Activated CD8-positive, alpha-beta memory T cell treated with anti-CD3 and anti-CD28 coated beads for 1 hour (primary cell): Measurements from ENCODE around the gene KCMF1.

Experiments used
- DNase-seq, 2 donors: peaks; one replicate each; pipeline ENCODE4 v3.0.0-alpha.2; 2020; ENCODE audit warnings: low read depth in 1 of 2; ENCODE audit errors: extremely low read depth in 1 of 2

Gene KCMF1

DNA sequence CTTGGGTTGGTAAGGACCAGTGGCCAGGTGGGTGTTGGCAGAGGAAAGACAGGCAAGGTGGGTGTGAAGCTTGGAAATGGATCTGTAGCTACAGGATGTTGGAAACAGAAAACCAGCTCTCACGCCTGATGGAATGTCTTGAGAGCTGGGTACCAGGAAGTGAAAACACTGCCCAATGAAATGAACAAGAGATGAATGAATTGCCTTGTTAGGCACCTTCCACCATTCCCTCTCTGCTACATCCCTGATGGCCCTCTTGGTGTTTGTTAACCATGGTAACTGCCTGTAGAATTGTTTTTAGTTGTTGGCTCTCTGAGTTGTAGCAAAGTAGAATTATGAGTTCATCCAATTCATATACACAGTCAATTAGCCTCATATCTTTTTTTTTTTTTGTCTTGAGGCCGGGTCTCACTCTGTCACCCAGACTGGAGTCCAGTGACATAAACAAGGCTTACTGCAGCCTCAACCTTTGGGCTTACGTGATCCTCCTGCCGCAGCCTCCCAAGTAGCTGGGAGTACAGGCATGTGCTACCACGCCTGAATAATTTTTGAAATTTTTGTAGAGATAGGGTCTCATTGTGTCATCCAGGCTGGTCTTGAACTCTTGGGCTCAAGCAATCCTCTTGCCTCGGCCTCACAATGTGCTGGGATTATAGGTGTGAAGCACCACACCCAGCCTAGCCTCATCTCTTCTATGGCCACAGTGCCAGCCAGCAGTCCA, 9.5 kb downstream of the KCMF1 start:
- DNase-seq = no peak

DNA sequence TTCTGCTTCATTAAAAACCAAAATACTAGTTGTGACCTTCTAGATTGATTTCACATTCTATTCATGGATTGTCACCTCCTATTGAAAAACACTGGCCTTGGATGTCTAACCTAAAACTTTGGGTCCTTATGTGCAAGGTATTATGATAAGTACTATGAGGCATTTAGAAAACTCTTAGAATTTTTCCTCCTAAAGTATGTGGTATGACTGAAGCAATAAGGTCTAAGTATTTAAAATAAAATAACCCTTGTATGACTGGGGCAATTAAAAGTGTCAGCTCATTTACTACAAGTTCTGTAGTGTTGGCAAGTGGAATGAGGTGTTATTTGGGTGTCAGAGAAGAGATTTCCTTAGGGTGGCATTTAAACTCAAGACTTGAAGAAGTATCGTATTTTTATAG, 15.1 kb downstream of the KCMF1 start:
- no peak for DNase-seq

DNA sequence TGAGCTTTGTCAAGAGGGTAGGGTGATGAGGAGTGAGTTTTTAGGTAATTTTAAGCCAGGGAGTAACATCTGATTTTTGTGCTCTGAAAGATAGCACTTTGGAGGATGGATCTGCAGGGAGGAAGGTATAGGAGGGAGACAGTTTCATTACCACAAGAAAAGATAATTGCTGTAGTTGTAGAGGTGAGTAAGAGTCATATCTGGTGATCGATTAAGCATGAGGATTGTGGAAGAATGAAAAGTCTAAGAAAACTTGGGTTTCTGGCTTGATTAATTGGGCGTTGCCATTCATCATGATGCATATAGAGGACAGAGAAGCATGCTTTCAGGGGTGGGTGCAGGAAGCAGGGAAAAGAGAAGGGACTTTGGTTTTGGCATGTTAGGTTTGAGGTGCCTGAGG, 18.5 kb downstream of the KCMF1 start:
- DNase-seq = no peak

DNA sequence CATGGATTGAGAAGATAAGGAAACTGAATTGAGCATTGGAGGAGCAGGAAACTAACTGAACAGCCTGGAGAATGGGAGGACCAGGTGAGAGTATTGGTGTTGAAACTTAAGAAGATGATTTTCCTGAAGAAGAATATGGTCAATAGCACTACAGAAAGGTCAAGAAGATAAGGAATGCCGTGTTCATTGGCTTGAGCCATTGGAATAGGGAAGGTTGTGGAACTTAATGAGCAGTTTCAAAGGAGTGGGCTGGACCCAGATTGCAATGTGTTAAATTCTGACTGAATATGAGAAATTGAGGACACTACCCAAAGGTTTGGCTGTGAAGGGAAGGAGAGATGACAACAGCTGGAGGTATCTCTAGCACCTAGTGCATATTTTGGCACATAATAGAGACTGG, 19.0 kb downstream of the KCMF1 start:
- DNase-seq = no peak

DNA sequence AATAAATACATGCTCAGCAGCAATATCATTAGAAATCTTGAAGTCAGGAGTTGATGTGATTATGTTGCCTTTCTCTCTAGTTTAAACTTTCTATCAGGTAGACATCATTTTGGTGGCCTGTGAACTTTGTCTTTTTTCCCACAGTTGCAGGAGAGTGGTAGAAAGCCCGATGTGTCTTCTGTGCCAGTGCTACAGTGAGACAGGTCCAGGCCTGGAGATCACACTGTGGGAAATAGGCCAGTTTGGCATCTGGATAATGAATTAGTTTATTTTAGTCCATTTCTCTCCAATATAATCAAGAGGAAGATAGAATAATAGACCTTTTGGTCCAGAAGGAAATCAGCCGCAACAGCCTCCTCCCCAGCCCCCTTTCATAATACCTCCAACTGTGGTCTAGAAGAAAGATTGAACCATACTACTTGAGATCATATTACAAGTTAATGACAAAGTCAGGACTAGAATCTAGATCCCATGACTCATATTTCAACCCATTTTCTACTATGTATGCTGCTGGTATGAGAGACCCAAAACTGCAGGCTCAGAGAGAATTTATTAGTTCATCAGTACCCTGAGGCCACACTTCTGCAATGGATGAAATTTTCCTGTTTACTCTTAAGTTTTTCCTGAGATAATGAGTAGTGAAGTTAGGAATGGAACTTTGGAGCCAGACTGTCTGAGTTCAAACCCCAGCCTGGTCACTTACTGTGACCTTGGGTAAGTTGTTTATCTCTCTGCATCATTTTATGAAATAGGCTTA, 20.6 kb downstream of the KCMF1 start:
- no peak for DNase-seq

DNA sequence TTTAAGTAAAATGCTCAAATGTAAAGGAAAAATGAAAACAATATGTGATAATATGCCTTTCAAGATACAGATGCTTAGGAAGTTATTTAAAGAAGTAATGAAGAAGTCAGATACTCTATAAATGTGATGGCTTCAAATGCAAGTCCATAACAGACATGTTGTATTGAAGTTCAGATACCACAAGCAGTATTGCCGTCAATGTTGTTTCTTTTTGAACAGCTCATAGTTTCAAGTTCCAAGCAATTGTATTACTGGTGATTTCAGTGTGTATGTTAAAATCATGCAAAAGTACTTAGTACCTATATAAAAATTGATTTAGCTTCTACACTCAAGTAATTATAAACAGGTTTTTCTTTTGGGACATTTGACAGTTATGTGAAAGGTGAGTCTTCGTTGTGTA, 24.9 kb downstream of the KCMF1 start:
- no peak for DNase-seq

DNA sequence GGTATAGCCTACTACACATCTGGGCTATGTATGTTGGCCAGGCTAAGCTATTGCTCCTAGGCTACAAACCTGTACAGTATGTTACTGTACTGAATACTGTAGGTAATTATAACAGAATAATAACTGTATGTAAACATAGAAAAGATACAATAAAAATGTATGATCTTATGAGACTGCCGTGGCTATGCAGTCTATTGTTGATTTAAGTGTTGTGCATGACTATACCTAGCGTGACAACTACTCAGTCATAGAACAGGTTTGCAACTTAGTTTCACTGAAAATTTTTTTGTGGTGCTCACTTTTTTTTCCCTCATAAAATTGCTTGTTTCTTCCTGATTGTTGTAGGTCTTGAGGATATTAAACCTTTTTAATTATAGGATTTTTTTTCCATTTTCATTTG, 25.9 kb downstream of the KCMF1 start:
- DNase-seq = no peak

DNA sequence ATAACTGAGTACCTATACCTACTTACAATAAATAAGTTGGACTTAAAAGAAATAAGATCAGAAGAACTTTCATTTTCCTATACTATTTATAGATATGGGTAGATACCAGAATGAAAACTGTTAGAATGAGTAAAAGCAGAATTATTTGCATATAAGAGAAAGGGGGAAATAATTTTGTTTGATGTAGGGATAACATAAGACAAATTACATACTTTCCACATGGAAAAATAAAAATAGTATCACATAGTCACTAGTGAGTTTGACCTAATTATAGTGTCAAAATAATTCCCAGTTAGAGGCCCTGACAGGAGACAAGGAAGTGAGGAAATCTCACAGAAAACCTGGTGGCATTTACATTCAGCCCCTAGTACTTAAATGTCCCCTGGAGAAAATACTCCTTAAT, 28.6 kb downstream of the KCMF1 start:
- no peak for DNase-seq

DNA sequence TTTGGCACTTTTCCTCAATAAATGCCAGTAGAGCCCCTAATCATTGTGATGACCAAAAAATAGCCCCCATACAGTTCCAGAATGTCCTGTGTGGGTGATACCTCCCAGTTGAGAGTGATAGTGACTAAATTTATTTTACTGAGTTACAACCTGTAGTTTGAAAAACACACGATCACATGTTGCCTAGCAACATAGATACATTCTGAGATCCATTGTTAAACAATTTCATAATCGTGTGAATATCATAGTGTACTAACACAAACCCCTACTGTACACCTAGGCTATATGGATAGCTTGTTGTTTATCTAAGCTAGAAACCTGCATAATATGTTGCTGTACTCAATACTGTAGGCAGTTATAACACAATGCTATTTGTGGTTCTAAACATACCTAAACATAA, 30.6 kb downstream of the KCMF1 start:
- DNase-seq = no peak

DNA sequence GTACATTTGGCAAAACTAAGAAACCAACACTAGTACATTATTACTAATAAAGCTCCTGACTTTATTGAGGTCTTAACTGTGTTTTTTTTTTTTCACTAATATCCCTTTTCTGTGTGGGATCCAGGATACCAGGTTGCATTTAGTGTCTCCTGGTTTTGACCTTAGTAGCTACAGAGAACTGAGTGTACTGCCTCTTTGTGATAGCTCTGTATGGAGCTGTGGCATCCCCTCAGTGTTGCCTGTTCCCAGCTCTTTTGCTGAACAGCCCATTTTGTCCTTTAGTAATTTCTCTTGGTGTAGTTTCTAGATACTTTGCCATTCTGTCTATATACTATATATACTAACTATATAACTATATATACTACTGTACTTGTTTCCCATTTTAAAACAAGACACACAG, 31.6 kb downstream of the KCMF1 start:
- DNase-seq = no peak

DNA sequence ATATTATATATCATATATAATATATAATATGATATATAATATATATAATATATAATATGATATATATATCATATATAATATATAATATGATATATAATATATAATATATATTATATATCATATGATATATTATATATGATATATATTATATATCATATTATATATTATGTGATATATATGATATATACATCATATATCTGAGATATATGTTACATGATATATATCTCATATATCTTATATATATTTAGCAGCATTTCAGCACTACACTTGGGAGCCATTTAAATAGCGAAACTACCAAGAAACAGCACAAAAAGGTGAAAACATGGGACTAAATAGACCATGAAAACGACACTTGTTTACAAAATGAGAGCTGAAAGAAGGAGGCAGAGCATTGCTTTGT, 37.3 kb downstream of the KCMF1 start:
- no peak for DNase-seq

DNA sequence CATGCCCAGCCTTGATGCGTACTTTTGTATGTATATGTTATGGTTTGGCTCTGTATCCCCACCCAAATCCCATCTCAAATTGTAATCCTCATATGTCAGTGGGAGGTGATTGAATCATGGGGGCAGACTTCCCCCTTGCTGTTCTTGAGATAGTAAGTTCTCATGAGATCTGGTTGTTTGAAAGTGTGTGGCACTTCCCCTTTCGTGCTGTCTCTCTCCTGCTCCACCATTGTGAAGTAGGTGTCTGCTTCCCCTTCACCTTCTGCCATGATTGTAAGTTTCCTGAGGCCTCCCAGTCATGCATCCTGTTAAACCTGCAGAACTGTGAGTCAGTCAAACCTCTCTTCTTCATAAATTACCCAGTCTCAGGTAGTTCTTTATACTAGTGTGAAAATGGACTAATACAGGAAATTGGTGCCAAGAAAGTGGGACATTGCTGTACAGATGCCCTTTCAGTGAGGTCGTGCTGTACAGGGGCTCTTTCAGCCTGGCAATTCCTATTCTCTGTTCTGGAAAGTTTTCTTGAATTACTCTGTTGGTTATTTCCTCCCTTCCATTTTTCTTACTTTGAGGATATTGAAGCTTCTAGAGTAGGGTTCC, 38.2 kb downstream of the KCMF1 start:
- no peak for DNase-seq

DNA sequence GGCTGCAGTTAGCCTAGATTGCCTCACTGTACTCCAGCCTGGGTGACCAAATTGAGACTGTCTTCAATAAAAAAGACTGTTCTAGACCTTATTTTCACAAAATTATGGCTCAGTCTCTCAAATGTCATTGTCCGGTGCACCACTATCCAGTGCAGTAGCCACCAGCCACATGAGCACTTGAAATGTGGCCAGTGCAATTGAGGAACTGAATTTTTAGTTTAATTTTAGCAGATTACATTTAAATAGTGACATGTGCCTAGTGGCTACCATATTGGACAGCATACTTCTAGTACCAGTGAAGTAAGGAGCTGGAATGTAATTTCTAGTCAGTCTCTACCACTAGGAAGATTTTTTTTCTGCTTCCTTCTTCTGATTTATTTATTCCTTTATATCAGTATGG, 39.4 kb downstream of the KCMF1 start:
- no peak for DNase-seq

DNA sequence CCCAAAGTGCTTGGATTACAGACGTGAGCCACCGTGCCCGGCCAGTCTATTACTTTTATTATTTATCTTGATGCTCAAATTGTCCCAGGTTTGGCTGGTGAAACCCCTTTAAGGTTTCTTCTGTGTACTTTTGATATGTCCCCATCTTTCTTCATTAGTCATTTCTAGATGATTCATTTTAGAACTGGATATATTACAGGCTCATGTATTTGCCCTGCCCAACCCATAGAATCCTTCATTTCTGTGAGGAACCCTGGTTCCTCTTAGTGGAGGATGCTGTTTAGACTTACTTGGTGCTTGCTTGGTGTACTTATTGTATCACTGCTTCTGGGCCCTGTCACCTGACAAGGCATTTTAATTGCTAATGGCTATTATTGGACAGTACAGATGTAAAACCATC, 40.1 kb downstream of the KCMF1 start:
- DNase-seq = no peak

DNA sequence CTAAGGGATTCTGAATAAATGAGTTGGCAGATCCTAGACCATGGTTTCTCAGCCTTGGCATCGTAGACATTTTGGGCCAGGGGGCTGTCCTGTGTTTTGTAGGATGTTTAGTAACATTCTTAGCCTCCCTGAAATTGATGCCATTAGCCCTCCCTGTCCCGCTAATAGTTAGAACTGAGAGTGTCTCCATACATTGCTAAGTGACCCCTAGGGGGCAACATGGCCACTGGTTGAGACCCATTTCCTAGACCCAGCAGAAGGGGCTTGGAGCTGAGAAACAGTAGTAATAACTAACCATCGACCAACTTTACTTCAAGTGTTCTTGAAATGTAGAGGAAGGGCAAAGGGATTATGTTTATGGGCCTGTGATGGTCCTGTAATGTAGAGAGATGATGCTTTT, 40.8 kb downstream of the KCMF1 start:
- DNase-seq = no peak

DNA sequence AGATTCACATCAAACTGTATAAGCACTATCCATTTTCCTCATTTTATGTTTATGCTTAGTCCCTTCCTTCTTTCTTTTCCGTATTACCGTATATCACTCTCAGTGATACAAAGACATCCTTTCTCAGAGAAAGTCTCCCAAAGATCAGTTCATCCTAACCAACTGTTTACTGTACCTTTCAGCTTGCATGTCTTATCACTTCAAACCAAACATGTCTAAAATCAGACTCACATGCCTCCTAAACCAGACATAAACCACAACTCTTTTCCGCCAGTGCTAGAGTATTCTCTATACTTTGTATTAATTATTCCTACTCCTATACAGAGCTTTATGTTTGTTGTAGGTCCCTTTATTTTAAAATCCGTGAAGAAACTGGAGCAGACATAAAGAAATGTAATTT, 41.5 kb downstream of the KCMF1 start:
- no peak for DNase-seq

DNA sequence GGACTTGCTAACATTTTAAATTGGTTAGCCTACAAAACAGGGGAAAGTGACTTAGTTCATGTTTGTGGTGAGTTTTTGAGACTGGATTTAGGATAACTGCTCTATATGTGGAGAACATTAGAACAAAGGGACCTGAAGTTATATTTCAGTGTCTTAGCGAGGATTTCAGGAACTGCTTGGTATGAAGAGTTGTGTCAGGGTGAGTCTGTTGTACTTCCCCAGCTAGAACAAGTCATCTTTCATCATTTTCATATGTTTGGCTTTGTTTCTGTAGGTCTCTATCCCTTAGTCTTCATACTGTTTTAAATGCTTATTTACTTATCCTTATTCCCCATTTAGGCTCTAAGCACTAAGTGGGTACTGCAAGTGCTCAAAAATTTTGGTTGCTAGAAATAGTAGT, 41.9 kb downstream of the KCMF1 start:
- DNase-seq = no peak

DNA sequence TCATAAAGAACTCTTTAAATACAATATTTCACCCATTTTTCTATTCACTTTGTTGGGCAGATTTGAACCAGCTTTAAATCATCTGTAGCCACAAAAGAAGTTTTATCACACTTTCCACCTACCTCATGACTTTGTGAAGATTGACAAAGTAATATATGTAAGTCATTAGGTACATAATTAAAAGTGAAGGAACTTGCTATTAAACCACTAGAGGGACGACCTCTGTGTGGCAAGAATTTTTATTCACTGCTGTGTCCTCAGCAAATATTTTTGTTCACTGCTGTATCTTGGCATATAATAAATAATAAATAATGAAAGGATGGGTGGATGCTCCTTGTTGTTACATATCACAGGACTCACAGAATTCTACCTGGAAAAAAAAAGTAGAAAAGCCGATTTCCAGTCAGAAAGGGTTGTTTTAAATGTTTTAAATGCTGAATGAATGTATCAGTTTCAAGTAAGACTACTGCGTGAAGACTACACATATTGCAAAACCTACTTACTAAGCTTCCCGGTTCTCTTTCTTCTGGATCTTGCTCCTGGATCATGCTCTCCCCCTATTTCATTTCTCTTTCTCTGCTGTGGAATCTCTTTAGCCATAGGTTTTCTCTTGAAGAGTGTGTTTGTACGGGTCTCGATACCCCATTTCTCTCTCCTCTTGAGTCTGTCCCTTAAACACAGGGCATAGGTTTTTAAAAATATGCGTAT, 44.8 kb downstream of the KCMF1 start:
- DNase-seq = no peak

DNA sequence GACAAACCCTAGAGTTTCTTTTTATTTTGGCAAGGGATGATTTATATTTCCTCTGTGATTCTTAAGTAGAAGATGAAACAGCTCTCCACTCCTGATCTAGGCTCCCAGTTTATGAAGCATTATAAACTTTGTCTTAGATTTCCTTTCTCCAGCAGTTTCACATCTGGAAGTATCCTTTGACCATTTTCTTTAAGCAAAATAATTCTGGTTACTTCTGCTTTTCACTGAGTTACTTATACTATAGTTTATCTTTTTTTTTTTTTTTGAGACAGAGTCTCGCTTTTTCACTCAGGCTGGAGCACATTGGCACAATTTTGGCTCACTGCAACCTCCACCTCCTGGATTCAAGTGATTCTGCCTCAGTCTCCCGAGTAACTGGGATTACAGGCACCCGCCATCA, 45.5 kb downstream of the KCMF1 start:
- no peak for DNase-seq

DNA sequence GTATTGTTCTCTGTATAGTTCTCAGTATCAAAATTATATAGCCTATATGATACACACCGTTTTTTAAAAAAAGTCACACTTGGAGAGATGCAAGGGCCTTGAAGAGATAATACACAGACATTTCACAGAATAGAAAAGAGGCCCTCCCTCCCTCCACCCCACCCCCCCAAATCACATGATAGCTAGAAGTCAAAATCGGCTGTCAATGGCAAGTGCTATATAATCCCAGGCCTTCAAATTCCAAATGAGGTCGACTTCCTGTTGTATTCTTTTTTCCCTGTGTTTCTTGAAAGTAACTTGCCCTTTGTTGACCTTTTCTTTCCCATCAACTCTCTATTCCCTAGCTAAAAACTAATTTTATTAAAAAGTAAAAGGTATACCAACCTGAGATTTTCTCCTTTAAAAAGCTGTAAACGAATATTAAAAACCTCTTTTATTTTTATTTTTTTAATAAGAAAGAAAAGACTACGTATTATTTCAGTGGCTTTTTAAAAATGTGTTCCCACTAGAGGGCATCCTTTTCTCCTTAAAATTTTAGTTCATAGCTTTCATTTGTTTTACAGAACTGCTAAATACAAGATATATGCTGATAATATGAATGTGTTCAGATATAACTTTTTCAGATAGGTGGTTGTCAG, 46.6 kb downstream of the KCMF1 start:
- DNase-seq = no peak

DNA sequence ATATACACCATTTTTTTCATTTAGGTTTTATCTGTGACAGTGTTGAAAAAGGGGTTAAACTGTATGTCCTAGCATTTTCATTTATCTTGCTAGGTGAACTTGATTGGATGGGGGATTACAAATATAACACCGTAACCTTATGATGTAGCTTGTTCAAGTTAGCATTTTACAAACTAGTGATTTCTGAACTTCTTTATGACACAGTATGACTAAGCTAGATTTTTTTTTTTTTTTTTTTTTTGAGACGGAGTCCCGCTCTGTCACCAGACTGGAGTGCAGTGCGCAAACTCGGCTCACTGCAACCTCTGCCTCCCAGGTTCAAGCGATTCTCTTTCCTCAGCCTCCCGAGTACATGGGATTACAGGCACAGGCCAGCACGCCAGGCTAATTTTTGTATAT, 47.1 kb downstream of the KCMF1 start:
- DNase-seq = no peak
